Activated naive CD4-positive, alpha-beta T cell treated with anti-CD3 and anti-CD28 coated beads, Interleukin-2, amount 10 ng/mL, durations not matched to agents 5 hours and 36 hours (primary cell): ENCODE data around the gene SNRNP40. TPM values are rescaled to one million over a fixed set of nuclear protein-coding genes. Genes with fewer than 3 reads are reported as not detected.

Experiments used
- total RNA-seq, 2 experiments: library from RNA; stranded (reverse); gene quantifications; one replicate each; pipeline ENCODE4 v1.2.3, GENCODE V29; 2021

Gene SNRNP40
- 10 to 100 TPM; 66.9 to 67.8 TPM for total RNA-seq

GRCh38 chr1:31296486-31297276 lies at the start of gene SNRNP40, which contains the start of gene ZCCHC17:
Gene SNRNP40, minus strand, starts transcription at chr1:31296788. Its CDS starts 37 bp downstream, at chr1:31296751.
Gene ZCCHC17, plus strand, starts transcription at chr1:31297032. Its CDS starts 13,067 bp downstream, at chr1:31310099.

GRCh38 chr1:31239653-31240241 lies 56.8 kb downstream of the SNRNP40 start, which contains the start of gene NKAIN1:
Gene NKAIN1, minus strand, starts transcription at chr1:31239887. Its CDS starts 340 bp downstream, at chr1:31239547.

Other genes with a start within 250 kb of the SNRNP40 start
- 100 to 1,000 TPM in 1 of 2 experiments, 10 to 100 TPM in 1; 97.1 to 101 TPM for gene PUM1, start 231.1 kb downstream of the SNRNP40 start, total RNA-seq
- not detected for gene NKAIN1, start 56.9 kb downstream of the SNRNP40 start, total RNA-seq
- 10 to 100 TPM; 20.4 to 21.0 TPM for gene ZCCHC17, start 244 bp upstream of the SNRNP40 start, total RNA-seq
- gene FABP3, start 76.3 kb upstream of the SNRNP40 start, total RNA-seq: not detected
- gene SERINC2, start 116.4 kb upstream of the SNRNP40 start, total RNA-seq: not detected